ENCODE measurements around the gene LGALS1. TPM values are rescaled to one million over a fixed set of nuclear protein-coding genes. Genes with fewer than 3 reads are reported as not detected.

The LGALS1 gene
- total and polyA plus RNA-seq, 9 of the 15 experiments (the other 6 are each of a cell fraction or from before 2014, with no cell fraction given), result 160 to 800 (median 330) TPM

GRCh38 chr22:37661160-37661924, 14.1 kb upstream of the LGALS1 start (continued):
- TF ChIP-seq ELF1 (tag; IDR thresholded peaks at IDR 0.05) (no peak), CREM (IDR thresholded peaks at IDR 0.05; ENCODE audit: low read depth) (peak; percentile 71), PHB2 (IDR thresholded peaks at IDR 0.05; ENCODE audit: low read depth) (no peak), MEF2D (tag; conservative IDR thresholded peaks at IDR 0.05; ENCODE audit: low read depth) (no peak), DEAF1 (CRISPR knock-in tag; IDR thresholded peaks at IDR 0.05) (peak; percentile 11; the same call in 1 of the 2 replicates), XRCC3 (IDR thresholded peaks at IDR 0.05) (no peak), MBD1 (CRISPR knock-in tag; IDR thresholded peaks at IDR 0.05) (no peak), RAD51 (IDR thresholded peaks at IDR 0.05; ENCODE audit: borderline replicate concordance, low read depth) (no peak), REST (IDR thresholded peaks at IDR 0.05; ENCODE audit: borderline replicate concordance) (peak; percentile 47; the same call in 1 of the 2 replicates), REST (CRISPR knock-in tag; IDR thresholded peaks at IDR 0.05; ENCODE audit: low read depth) (no peak), PRDM10 (IDR thresholded peaks at IDR 0.05; ENCODE audit: partially characterized antibody) (peak; percentile 10), ZFX (CRISPR knock-in tag; IDR thresholded peaks at IDR 0.05) (peak; percentile 37; the same call in 1 of the 2 replicates)

Measured in K562 (cell line).